OCI-LY3 (cell line): ENCODE results near the gene E2F2.

Experiments
- EZH2phosphoT487 ChIP-seq: fragments of 200-600 bp; shearing (Covaris generic); IDR thresholded peaks from 2 replicates; pipeline ENCODE4 v1.6.1; 2018; ENCODE audit warnings: antibody characterized with exemption, mixed run types, low read depth
- TF ChIP-seq, protein P1 (sequence below): fragments of 200-600, 300-600 bp; sonication (generic); IDR thresholded peaks from 2 replicates; pipeline ENCODE4 v1.5.1; 2014; ENCODE audit warnings: antibody characterized with exemption, low read length, low read depth

GRCh38 chr1:23469372-23469982 is 61.6 kb downstream of the E2F2 start:
- TF ChIP-seq, protein P1, sequence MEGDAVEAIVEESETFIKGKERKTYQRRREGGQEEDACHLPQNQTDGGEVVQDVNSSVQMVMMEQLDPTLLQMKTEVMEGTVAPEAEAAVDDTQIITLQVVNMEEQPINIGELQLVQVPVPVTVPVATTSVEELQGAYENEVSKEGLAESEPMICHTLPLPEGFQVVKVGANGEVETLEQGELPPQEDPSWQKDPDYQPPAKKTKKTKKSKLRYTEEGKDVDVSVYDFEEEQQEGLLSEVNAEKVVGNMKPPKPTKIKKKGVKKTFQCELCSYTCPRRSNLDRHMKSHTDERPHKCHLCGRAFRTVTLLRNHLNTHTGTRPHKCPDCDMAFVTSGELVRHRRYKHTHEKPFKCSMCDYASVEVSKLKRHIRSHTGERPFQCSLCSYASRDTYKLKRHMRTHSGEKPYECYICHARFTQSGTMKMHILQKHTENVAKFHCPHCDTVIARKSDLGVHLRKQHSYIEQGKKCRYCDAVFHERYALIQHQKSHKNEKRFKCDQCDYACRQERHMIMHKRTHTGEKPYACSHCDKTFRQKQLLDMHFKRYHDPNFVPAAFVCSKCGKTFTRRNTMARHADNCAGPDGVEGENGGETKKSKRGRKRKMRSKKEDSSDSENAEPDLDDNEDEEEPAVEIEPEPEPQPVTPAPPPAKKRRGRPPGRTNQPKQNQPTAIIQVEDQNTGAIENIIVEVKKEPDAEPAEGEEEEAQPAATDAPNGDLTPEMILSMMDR, result no peak
- no peak for TF ChIP-seq EZH2phosphoT487
